ENCODE measurements around the gene WDR20.
A peak's percentile ranks its signal among the peaks of the same experiment; 100 is the strongest.
"Not testable (repeated sequence)": the region's sequence is repeated elsewhere in the genome, so short reads cannot be mapped to it uniquely, and the experiment has no call there.

The WDR20 gene

DNA sequence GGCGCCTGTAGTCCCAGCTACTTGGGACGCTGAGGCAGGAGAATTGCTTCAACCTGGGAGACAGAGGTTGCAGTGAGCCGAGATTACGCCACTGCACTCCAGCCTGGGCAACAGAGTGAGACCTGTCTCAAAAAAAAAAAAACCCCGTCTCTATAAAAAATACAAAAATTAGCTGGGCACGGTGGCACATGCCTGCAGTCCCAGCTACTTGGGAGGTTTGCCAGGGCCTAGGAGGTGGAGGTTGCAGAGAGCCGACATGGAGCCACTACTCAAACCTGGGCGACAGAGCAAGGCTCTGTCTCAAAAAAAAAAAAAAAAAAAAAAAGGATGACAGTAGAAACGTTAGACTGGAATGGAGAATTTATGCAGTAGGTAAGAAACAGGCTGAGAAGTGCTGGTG lies 5.7 kb upstream of the WDR20 start:
- DNase-seq = not testable (repeated sequence)

DNA sequence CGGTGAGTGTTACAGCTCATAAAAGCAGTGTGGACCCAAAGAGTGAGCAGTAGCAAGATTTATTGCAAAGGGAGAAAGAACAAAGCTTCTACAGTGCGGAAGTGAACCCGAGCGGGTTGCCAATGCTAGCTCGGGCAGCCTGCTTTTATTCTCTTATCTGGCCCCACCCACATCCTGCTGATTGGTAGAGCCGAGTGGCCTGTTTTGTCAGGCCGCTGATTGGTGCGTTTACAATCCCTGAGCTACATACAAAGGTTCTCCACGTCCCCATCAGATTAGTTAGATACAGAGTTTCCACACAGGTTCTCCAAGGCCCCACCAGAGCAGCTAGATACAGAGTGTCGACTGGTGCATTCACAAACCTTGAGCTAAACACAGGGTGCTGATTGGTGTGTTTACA lies 5.0 kb upstream of the WDR20 start:
- not testable (repeated sequence) for DNase-seq

DNA sequence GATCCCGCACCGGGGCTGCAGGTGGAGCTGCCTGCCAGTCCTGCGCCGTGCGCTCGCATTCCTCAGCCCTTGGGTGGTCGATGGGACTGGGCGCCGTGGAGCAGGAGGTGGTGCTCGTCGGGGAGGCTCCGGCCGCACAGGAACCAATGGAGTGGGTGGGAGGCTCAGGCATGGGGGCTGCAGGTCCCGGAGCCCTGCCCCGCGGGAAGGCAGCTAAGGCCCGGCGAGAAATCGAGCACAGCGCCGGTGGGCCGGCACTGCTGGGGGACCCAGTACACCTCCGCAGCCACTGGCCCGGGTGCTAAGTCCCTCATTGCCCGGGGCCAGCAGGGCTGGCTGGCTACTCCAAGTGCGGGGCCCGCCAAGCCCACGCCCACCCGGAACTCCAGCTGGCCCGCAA lies 4.2 kb upstream of the WDR20 start:
- not testable (repeated sequence) for DNase-seq

DNA sequence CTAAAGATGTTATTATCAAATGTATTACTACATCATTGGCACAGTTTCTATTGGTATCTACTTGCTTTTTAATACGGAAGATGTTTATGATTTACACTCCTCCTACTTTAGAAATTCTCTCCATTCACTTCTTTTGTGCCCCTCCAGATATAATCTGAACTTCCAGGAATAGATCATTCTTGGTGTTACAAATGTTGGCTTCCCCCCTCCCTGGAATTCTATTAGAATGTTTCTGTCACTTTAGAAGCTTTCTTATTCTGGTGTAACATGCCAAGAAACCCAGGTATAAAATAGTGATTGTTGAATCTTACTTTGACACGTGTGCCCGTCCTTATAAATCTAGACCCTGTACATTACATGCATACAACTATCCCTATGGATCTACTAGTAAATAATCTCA lies 1.2 kb upstream of the WDR20 start:
- DNase-seq = no peak

DNA sequence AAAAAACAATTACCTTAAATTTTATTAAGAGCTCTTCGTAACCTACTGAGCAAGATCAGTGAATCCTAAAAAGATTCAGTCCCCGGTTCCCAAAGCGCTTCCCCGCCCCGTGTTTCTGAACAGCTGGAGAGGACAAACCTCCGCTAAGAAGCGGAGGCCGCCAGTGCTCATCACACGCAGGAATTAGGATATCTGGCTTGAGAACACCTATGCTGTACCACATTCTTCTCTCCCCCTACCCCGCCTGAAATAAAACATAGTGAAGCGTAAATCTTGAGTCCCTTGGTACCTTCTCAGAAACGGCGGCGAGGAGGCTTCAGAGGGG lies 774 bp upstream of the WDR20 start:
- DNase-seq = no peak

DNA sequence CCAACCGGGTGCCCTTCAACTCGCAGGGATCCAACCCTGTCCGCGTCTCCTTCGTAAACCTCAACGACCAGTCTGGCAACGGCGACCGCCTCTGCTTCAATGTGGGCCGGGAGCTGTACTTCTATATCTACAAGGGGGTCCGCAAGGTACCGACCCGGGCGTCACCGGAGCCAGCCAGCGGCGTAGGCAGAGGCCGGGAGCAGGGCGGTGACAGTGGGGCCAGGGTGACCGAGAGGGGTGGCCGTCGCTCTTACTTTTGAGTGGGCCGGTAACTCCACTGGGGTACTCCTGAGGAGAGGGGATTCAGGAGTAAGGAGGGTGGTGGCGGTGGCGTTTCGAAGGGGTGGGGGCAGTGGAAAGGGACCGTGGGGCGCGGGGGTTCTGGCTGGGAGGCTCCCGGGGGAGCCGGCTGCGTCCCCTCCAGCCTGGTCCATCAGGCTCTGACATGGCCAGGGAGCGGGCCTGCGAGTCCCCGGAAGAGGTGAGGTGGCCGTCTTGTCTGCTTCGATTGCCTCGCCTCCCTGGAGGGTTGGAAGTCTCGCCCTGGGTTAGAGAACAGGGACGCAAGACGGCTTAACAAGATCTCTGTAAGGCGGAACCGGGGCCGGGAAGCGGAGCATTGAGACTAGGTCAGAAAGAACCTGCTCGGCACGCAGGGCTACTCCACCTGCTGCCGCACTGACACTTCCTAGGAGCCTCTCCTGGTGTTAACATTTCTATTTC lies 491 bp downstream of the WDR20 start:
- peak; percentile 25 for DNase-seq

DNA sequence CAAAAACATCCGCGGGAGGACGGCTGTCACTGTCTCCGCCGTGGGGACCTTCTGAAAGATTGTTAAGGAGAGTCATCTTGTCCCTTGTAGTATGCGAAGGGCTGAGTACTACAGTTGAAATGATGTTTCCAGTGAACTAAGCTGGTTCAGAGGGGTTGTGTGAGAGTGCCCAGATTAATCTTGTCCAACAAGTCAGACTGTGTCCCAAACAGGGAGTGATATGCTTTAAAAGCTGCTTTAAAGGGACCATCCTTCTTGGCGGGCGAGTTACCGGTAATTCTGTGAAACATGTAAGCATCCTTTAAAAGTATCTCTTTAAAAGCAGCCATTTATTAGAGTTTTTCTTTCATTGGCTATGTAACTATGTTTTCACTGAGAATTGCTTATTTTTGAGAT lies 1.1 kb downstream of the WDR20 start:
- no peak for DNase-seq

DNA sequence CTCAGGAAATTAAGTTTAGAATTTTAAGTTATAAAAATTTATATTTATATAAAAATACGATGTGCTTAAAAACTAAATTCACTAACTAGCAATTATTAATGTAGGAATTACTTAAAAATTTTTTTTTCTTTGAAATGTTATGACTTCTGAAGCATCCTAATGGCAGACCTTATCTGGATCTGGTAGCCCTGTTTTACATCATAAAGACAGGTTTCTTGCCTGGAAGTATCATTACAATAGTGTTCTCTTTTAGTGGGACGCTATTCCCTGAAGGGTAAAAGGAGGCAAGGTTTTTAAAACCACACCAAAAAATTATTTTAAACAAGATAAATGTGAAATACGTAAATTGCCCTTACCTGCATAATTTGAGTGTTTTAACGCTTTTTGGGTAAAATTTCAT lies 2.1 kb downstream of the WDR20 start:
- no peak for DNase-seq

DNA sequence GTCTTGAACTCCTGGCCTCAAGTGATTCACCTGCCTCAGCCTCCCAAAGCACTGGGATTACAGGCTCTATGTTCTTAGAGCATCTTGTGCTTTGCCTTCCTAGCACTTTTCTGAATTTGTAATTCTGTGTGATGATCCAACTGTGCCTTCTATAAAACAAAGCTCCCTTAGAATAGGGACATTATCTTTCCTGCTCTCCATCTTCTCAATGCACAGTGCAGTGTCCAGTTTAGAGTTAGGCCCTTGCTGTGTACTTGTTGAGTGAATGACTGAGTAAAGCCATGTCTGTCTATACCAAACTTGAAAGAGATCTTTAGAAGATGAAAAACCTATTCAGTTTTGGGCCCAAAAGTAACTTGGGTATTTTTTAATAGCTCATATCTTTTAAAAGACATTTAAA lies 5.2 kb downstream of the WDR20 start:
- no peak for DNase-seq

DNA sequence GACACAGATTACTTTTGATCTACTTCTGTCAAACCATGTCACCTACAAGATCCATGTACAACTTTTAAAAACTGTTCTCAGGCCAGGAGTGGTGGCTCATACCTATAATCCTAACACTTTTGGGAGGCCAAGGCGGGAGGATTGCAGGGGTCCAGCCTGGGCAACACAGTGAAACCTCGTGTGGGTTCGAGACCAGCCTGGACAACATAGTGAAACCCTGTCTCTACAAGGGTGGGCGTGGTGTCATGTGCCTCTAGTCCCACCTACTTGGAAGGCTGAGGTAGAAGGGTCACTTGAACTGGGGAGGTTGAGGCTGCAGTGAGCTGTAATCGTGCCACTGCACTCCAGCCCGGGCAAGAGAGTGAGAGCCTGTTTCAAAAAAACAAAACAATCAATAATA lies 5.7 kb downstream of the WDR20 start:
- no peak for DNase-seq

DNA sequence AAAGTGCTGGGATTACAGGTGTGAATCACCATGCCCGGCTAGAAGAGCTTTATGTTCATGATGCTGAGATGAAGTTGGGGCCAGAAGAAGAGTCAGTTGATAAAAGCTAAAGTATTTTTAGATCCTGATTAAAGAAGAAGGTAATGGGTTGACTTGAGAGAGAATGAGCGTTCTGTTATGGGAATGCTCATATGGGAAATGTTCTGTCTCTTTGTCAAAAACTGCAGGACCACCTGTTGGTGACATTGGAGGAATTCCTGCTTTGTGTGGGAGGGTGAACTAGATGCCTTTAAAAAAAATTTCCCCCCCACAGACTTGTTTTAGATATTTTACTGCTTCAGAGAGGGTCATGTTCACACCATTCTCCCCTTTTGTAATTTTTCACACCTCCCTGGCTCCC lies 6.7 kb downstream of the WDR20 start:
- no peak for DNase-seq

DNA sequence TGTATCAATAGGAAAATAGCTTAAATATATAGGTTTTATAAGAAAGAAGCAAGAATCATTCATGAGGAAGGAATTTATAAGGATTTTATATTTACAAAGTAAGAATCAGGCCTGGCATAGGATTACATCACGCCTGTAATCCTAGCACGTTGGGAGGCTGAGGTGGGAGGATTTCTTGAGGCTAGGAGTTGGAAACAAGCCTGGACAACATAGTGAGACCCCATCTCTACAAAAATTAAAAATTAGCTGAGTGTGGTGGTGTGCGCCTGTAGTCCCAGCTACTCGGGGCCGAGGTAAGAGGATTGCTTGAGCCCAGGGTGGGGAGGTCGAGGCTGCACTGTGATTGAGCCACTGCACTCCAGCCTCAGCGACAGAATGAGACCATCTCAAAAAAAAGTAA lies 10.4 kb downstream of the WDR20 start:
- no peak for DNase-seq

DNA sequence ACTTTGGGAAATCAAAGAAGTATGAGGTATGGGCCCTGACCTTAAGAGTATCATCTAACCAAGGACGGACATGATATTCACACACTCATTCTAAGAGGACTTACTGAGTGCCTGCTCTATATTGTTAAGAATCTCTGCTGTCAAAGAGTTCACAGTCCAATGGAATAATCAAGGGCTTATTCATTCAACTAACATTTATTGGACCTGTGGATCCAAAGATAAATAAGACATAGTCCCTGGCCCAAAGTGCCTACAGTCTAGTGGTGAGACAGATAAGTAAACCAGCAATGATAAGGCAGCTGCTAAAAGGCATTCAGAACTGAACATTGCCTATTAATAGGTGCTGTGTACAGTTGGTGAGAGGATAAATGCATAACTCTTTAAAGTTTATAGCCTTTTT lies 11.0 kb downstream of the WDR20 start:
- DNase-seq = no peak

DNA sequence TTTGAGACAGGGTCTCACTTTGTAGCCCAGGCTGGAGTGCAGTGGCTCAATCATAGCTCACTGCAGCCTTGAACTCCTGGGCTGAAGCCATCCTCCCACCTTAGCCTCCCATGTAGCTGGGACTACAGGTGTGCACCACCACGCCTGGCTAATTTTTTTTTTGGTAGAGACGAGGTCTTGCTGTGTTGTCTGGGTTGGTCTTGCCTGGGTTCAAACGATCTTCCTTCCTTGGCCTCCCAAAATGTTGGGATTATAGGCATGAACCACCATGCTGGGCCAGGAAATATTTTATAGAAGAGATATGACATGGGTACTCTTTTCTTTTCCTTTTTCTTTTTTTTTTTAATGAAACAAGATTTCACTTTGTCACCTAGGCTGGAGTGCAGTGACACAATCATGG lies 11.7 kb downstream of the WDR20 start:
- not testable (repeated sequence) for DNase-seq

DNA sequence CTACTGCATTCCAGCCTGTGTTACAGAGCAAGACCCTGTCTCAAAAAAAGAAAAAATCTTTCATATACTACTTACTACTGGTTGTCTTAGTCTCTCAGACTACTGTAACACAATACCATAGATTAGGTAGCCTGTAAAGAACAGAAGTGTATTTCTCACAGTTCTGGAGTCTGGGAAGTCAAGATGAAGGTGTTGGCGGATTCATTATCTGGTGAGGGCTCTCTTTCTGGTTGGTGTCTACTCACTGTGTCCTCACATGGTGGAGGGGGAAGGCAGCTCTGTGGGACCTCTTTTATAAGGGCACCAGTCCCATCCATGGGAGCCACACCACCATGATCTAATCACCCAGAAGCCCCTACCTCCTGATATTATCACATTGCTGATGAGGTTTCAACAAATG lies 14.4 kb downstream of the WDR20 start:
- no peak for DNase-seq

DNA sequence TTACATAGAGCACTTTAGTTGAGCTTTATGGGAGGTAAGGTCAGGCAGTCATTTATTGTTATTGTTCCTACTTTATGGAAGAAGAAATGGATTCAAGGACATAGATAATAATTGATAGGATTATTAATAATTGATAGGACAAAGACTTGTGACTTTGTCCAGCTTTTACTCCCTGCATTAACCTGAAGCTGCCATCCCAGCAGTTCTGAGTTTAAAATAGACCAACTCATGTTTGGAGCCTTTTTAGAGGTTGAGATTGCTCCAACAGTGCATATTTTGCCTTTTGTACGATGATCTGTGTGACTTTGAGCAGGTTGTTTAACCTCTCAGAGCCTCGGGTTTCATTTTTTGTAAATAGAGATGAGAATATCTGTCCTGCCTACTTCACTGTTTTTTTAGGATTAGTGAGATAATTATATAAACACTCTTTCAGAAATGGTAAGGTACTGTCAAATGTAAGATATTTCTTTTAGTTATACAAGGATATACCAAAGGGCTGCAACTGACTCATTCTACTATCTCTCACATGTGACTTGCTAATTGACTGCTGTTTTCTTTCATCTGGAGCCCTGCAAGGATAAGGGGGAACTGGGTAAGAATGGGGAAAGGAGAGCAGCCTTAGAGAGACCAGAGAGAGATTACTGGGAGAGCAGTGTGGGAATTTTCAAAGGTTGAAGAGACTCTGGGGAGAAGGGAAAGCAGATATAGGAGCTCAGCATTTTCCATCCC lies 15.3 kb downstream of the WDR20 start:
- no peak for DNase-seq

DNA sequence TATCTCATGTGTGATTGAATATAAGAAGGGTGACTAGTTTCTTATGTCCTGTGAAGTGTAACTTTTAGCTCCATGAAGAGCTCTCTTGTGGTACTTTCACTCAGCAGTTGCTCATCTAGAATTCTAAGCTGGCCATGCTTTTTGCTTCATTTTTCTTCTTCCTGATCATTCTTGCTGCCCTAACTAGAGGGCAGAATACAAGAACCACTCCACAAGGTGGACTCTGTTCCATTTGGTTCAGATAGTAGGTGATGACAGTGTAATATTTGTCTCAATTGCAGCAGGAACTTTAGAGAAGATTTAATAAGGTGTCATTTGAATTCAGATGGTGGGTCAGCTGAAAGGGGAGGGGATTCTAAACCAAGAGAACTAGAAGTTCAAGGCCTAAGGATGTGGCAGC lies 17.6 kb downstream of the WDR20 start:
- no peak for DNase-seq

DNA sequence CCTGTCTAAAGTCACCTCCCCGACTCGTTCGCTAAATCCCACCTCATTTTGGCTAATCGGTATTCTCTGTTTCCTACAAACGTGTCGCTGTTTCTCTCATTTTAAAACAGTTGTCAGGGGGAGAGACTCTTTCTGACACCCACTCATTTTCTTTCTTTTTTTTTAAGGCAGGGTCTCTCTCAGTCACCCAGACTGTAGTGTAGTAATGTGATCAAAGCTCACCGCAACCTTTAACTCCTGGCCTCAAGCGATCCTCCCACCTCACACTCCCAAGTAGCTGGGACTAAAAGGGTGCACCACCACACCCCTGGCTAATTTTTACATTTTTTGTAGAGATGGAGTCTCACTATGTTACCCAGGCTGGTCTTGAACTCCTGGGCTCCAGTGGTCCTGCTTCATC lies 19.1 kb downstream of the WDR20 start:
- no peak for DNase-seq

DNA sequence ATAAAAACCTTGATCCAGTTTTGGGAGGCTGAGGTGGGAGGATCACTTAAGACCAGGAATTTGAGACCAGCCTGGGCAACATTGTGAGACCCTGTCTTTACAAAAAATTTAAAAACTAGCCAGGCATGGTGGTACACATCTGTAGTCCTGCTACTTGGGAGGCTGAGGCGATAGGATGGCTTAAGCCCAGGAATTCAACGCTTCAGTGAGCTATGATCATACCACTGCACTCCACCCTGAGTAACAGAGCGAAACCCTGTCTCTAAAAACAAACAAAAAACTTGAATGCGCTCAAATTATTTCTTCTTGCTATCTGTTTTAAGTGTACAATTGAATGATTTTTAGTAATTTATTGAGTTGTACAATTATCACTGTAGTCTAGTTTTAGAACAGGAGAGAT lies 20.1 kb downstream of the WDR20 start:
- DNase-seq = no peak

DNA sequence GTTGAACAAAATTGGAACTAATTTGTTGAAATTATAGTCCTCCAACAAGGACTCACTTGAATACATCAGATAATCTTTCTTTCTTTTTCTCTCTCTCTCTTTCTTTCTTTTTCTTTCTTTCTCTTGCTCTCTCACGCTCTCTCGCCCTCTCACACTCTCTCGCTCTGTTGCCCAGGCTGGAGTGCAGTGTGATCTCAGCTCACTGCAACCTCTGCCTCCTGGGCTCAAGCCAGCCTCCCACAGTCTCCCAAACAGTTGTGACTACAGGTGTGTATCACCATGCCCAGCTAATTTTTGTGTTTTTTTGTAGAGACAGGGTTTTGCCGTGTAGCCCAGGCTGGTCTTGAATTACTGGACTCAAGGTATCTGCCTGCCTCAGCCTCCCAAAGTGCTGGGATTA lies 22.8 kb downstream of the WDR20 start:
- no peak for DNase-seq

DNA sequence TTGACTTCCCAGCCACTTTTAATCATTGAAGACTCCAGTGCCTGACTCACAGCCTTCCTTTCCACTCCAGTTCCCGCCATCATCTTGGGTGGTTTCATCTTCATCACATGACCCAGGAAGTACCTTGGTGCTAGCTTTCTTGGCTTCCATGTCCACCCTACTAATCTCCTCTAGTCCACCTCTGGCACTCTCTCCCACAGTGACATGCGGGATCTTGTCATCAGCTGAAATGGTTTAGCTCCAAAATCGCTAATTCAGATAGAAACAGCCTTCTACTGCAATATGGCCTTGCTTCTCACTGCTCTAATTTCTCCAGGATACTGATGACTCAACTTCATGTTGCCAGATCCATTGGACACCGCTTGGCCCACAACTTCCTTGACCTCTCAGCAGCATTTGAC lies 24.5 kb downstream of the WDR20 start:
- no peak for DNase-seq

DNA sequence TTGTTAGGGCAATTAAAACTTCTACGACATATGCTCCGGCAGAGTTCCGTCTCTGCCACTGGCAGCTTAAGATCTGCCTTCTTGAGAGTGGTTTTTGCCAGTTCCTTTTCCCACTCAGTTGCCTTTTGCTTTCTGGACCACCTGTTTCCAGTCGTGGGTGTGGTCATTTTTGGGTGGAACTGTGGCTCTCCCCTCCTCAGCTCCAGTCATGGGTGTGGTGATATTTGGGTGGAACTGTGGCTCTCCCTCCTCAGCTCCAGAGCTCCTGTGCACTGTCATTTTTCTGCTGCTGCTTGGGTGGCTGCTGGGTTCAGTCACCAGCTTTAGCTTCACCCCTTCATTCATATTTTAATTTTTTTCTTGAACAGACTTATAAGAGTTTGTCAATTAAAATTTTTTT lies 25.3 kb downstream of the WDR20 start:
- no peak for DNase-seq

DNA sequence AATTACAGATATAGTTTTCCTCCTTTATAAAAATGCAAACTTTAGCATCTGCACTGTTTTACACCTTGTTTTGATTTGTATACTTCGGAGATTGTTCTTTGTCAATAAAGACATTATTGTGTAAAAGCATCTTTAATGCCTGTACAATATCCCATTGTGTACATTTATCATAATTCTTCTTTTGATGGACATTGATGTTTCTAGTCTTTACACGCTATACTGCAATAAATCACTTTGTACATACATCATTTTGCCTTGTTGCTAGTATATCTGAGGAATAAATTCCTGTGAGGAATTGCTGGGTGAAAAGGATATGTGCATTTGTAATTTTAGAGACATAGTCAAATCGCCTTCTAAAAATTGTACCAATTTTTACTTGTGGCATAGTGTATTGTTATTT lies 30.4 kb downstream of the WDR20 start:
- DNase-seq = no peak

DNA sequence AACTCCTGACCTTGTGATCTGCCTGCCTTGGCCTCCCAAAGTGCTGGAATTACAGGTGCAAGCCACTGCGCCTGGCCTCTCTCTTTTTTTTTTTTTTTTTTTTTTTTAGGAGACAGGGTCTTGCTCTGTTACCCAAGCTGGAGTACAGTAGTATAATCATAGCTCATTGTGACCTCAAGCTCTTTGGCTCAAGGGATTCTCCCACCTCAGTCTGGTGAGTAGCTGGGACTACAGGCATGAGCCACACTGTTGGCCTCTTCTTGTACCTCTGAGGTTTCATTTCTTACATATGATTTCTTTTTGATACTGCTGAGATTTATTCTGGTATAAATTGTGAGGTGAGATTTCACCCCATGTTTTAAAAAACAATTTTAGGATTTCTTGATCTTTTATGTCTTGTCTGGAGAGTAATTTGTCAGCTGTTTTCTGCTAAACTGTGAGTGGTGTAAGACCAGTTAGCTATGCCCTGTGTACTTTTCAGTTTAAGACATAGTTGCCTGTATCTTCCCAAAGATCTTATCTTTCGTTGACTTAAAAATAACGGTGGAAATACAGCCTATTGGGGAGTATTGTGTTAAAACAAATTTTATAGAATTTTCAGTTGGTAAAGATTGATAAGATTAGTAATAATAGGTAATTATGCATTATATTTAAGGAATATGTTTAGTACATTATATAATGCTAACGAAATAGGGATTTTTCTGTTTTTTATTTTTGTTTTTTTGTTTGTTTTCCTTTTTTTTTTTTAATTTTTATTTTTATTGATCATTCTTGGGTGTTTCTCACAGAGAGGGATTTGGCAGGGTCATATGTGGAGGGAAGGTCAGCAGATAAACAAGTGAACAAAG lies 31.7 kb downstream of the WDR20 start:
- no peak for DNase-seq

DNA sequence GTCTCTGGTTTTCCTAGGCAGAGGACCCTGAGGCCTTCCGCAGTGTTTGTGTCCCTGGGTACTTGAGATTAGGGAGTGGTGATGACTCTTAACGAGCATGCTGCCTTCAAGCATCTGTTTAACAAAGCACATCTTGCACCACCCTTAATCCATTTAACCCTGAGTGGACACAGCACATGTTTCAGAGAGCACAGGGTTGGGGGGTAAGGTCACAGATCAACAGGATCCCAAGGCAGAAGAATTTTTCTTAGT lies 32.2 kb downstream of the WDR20 start:
- not testable (repeated sequence) for DNase-seq
